ENCODE data around the gene MXI1. TPM values are rescaled to one million over a fixed set of nuclear protein-coding genes. Genes with fewer than 3 reads are reported as not detected.

MXI1 gene
- total RNA-seq, 1 experiment from 2014 or later, result 19.5 TPM

DNA sequence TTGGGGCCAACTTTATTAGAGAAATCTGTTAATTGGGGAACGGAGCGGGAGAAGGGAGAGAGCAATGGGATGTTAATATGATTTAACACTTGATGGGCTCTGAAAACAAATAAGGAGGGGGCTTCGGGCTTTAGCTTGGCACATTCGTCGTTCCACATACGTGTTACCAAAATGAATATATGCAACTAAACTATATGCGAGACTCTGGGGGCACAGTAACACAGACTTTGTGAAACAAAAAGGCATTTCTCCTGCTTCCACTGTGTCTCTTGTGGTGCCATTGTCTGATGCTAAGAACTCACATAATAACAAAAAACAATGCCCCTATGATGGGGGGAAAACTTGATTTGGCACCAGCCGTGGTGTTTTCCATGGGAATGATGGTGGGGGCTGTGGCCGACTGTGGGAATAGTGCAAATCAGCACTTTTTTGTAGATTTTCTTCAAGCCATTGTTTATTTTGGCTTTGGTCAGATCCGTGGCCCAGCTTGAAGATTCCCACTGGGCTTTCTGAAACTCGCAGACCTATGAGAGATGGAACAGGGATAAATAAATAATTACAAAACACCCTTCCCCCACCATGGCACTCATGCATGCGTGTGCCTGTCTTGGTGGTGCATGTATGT is 2.2 kb upstream of the MXI1 start:
- H3K36me3 Mint-ChIP-seq (ENCODE audit: insufficient read depth, unreplicated experiment), result no peaks in the 10 kb centered on the region
- no peaks in the 10 kb centered on the region for H3K9me3 Mint-ChIP-seq (ENCODE audit: unreplicated experiment)
- POLR2A ChIA-PET, result interaction anchor here (1.1 to 1.3 kb wide), 2 partner anchors 10 to 67 kb away, joined by 3 read pairs; no protein-coding TSS in a partner anchor
- H3K27me3 Mint-ChIP-seq (ENCODE audit: insufficient read depth, unreplicated experiment), result no peaks in the 10 kb centered on the region
- H3K4me1 Mint-ChIP-seq (ENCODE audit: insufficient read depth, unreplicated experiment), result peaks cover 7% of the 10 kb centered on the region
- H3K27ac Mint-ChIP-seq (ENCODE audit: low read depth, unreplicated experiment), result no peak overlapping the region
- intact Hi-C loops (cut with micrococcal nuclease), result no loop called here
- BruUV-seq (replicated peaks), result no TSS peak
- CTCF ChIA-PET, result interaction anchor here (0.9 to 2.5 kb wide), 6 partner anchors 14 to 93 kb away, joined by 3 to 12 read pairs (median 6); no protein-coding TSS in a partner anchor
- no peak overlapping the region for H3K4me3 Mint-ChIP-seq (ENCODE audit: unreplicated experiment)
- DNase-seq (ENCODE audit: unreplicated experiment), result no peak
- TF ChIP-seq, protein P1, sequence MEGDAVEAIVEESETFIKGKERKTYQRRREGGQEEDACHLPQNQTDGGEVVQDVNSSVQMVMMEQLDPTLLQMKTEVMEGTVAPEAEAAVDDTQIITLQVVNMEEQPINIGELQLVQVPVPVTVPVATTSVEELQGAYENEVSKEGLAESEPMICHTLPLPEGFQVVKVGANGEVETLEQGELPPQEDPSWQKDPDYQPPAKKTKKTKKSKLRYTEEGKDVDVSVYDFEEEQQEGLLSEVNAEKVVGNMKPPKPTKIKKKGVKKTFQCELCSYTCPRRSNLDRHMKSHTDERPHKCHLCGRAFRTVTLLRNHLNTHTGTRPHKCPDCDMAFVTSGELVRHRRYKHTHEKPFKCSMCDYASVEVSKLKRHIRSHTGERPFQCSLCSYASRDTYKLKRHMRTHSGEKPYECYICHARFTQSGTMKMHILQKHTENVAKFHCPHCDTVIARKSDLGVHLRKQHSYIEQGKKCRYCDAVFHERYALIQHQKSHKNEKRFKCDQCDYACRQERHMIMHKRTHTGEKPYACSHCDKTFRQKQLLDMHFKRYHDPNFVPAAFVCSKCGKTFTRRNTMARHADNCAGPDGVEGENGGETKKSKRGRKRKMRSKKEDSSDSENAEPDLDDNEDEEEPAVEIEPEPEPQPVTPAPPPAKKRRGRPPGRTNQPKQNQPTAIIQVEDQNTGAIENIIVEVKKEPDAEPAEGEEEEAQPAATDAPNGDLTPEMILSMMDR (IDR thresholded peaks at IDR 0.05; ENCODE audit: unreplicated experiment), result no peak

DNA sequence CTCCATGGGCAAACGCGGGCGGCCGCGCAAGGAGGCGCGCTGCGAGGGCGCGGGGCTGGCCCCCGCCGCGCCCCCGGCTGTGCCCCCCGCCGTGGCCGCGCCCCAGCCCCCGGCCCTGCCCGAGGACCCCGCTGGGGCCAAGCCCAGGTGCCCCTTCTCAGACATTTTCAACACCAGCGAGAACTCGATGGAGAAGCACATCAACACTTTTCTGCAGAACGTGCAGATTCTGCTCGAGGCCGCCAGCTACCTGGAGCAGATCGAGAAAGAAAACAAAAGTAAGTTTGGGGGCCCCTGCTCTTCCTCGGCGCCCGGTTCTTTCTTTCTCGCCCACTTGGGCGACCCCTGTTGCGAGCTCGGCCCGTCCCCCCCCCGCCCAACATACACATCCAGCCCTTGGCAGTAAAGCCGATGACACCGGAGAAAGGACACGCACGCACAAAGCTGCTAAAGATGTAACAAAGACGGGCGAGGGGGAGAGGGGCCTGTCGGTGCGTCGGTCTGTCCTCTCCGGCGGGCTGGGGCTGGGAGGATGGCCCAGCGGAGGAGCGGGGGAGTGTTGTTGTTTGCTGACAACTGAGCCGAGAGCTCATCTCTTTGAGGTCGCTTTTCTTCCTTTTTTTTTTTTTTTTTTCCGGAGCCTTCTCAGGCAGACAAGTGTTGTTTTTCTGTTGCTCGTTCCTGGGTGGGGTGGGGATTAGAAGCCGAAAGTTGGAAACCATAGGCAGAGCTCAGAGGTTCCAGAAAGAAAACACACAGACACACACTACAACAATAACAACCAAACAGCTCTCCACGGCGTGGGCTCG is 604 bp downstream of the MXI1 start:
- BruUV-seq (replicated peaks), result no TSS peak
- Mint-ChIP-seq H3K4me1 (ENCODE audit: insufficient read depth, unreplicated experiment) (peaks cover 22% of the 10 kb centered on the region), H3K4me3 (ENCODE audit: unreplicated experiment) (peak overlapping the region; percentile 84), H3K36me3 (ENCODE audit: insufficient read depth, unreplicated experiment) (peaks cover 10% of the 10 kb centered on the region), H3K27ac (ENCODE audit: low read depth, unreplicated experiment) (peak overlapping the region; percentile 82), H3K9me3 (ENCODE audit: unreplicated experiment) (no peaks in the 10 kb centered on the region), H3K27me3 (ENCODE audit: insufficient read depth, unreplicated experiment) (no peaks in the 10 kb centered on the region)
- TF ChIP-seq, protein P1 (IDR thresholded peaks at IDR 0.05; ENCODE audit: unreplicated experiment), result no peak
- DNase-seq (ENCODE audit: unreplicated experiment), result peak; percentile 39
- POLR2A ChIA-PET, result interaction anchor here (0.6 to 8.5 kb wide), 23 partner anchors 10 to 324 kb away, joined by 3 to 288 read pairs (median 5); partner anchors contain the start of gene SMNDC1
- CTCF ChIA-PET, result interaction anchor here (0.7 to 5.7 kb wide), 16 partner anchors 9 to 314 kb away, joined by 3 to 45 read pairs (median 5); partner anchors contain the start of gene SMNDC1
- intact Hi-C loops (cut with micrococcal nuclease), result no loop called here

DNA sequence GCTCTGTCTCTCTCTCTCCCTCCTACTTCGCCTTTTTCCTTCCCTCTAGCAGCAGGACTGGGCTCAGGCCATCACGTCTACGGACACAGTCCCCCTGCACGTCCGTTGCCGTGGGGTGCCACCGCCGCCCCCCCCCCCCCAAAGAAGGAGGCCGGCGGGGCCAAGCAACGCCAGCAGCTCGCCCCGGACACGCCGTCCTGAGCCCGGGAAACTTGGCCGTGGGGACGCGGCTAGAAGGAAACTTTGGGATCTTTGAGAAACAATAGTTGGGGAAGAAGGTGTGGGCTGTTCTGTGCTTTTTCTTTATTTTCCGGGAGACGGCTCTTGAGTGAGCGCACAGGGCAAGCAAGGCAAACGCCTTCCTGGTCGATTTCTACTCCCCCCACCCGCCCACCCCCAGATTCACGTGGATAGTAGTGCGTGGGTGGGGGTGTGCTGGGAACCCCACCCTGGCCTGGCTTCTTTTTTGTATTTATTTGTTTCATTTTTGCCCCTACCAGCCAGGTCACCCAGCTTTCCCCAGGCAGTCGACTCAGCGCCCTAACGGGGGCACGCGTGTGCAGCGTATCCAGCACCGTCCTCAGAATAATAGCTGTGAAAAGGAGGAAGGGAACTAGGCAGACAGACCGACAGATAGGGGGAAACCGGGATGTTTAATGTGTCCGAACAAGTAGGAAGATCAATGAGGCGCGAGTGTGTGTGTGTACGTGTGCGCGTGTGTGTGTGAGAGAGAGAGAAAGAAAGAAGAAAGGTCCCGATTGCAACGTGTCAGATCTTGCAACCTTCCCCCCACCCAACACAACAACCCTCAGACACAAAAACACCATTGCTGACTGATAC is 1.4 kb downstream of the MXI1 start:
- TF ChIP-seq, protein P1 (IDR thresholded peaks at IDR 0.05; ENCODE audit: unreplicated experiment), result no peak
- no peaks in the 10 kb centered on the region for H3K9me3 Mint-ChIP-seq (ENCODE audit: unreplicated experiment)
- peak overlapping the region; percentile 82 for H3K27ac Mint-ChIP-seq (ENCODE audit: low read depth, unreplicated experiment)
- POLR2A ChIA-PET, result interaction anchor here (0.6 to 8.5 kb wide), 39 partner anchors 11 to 643 kb away, joined by 3 to 288 read pairs (median 5); partner anchors contain the start of gene SMNDC1
- H3K36me3 Mint-ChIP-seq (ENCODE audit: insufficient read depth, unreplicated experiment), result peaks cover 10% of the 10 kb centered on the region
- peak overlapping the region; percentile 84 for H3K4me3 Mint-ChIP-seq (ENCODE audit: unreplicated experiment)
- CTCF ChIA-PET, result interaction anchor here (0.5 to 5.7 kb wide), 21 partner anchors 8 to 315 kb away, joined by 3 to 54 read pairs (median 4); partner anchors contain the start of gene SMNDC1
- no TSS peak for BruUV-seq (replicated peaks)
- H3K27me3 Mint-ChIP-seq (ENCODE audit: insufficient read depth, unreplicated experiment), result no peaks in the 10 kb centered on the region
- peaks cover 22% of the 10 kb centered on the region for H3K4me1 Mint-ChIP-seq (ENCODE audit: insufficient read depth, unreplicated experiment)
- intact Hi-C loops (cut with micrococcal nuclease), result loop anchor here (1.0 kb wide), 1 partner anchor 70 kb away; no protein-coding TSS in a partner anchor
- peak; percentile 54 for DNase-seq (ENCODE audit: unreplicated experiment)

Measured in MCF 10A (cell line).